Ishikawa (cell line): Measurements from ENCODE around the gene MBTD1.

Source experiments
- CEBPB ChIP-seq: IDR thresholded peaks from 2 replicates; pipeline ENCODE4 v1.6.1; 2012
- CREB1 ChIP-seq: IDR thresholded peaks from 2 replicates; pipeline ENCODE4 v1.6.1; 2012; ENCODE audit warnings: low read depth
- EGR1 ChIP-seq: IDR thresholded peaks from 2 replicates; pipeline ENCODE4 v1.6.1; 2012
- EP300 ChIP-seq: IDR thresholded peaks from 2 replicates; pipeline ENCODE4 v1.6.1; 2012; ENCODE audit warnings: borderline replicate concordance
- FOXM1 ChIP-seq: IDR thresholded peaks from 2 replicates; pipeline ENCODE4 v1.6.1; 2012; ENCODE audit warnings: low read depth, borderline replicate concordance
- NFIC ChIP-seq: IDR thresholded peaks from 2 replicates; pipeline ENCODE4 v1.6.1; 2012
- RAD21 ChIP-seq: IDR thresholded peaks from 2 replicates; pipeline ENCODE4 v1.6.1; 2012; ENCODE audit warnings: low read depth
- REST ChIP-seq: IDR thresholded peaks from 2 replicates; pipeline ENCODE4 v1.6.1; 2012; ENCODE audit warnings: low read depth, mild to moderate bottlenecking
- TAF1 ChIP-seq: IDR thresholded peaks from 2 replicates; pipeline ENCODE4 v1.6.1; 2012; ENCODE audit warnings: low read depth, mild to moderate bottlenecking
- TCF12 ChIP-seq: IDR thresholded peaks from 2 replicates; pipeline ENCODE4 v1.6.1; 2012; ENCODE audit warnings: low read depth
- TEAD4 ChIP-seq: IDR thresholded peaks from 2 replicates; pipeline ENCODE4 v1.6.1; 2012
- USF1 ChIP-seq: IDR thresholded peaks from 2 replicates; pipeline ENCODE4 v1.6.1; 2012
- YY1 ChIP-seq: IDR thresholded peaks from 2 replicates; pipeline ENCODE4 v1.6.1; 2012; ENCODE audit warnings: low read depth
- ZBTB7A ChIP-seq: IDR thresholded peaks from 2 replicates; pipeline ENCODE4 v1.6.1; 2012; ENCODE audit warnings: low read depth
- TF ChIP-seq, protein P1 (sequence below): IDR thresholded peaks from 2 replicates; pipeline ENCODE4 v1.6.1; 2012

The MBTD1 gene

GRCh38 chr17:51200846-51201245 is 59.0 kb downstream of the MBTD1 start:
- TF ChIP-seq ZBTB7A (no peak), NFIC (no peak), EP300 (no peak), EGR1 (no peak), RAD21 (no peak), FOXM1 (no peak), REST (no peak), CREB1 (no peak), TEAD4 (no peak), YY1 (no peak), TCF12 (no peak), CEBPB (no peak), USF1 (no peak), TAF1 (no peak)

GRCh38 chr17:51200295-51200694 is 59.6 kb downstream of the MBTD1 start:
- TF ChIP-seq NFIC (no peak), RAD21 (no peak), EGR1 (no peak)
- TF ChIP-seq, protein P1, sequence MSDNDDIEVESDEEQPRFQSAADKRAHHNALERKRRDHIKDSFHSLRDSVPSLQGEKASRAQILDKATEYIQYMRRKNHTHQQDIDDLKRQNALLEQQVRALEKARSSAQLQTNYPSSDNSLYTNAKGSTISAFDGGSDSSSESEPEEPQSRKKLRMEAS, result no peak

GRCh38 chr17:51197754-51198153 is 62.1 kb downstream of the MBTD1 start:
- TF ChIP-seq TCF12, result no peak
- peak; percentile 20; the same call in 1 of the 2 replicates for TF ChIP-seq REST

GRCh38 chr17:51191895-51192294 is 68.0 kb downstream of the MBTD1 start:
- TF ChIP-seq EGR1 (no peak), TEAD4 (no peak), EP300 (no peak), NFIC (no peak), TAF1 (no peak), ZBTB7A (no peak)
- TF ChIP-seq, protein P1, result no peak

DNA sequence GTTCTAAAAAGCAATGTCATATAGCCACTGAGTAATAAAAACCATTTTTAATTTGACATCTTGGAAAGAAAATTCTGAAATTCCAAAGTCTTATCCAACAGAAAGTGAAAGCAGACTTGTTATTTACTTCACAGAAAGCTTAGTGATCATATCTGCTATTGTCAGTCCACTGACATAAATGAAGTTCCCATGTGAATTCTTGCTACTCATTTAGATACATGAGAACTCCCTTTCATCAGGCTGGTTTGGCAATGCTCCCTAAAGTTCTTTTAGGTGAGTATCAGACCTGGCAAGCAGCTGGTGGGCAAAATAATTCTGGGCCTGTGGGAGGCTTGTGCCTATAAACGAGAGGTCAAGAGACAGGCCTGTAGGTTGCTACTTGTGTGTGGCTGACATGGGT is 70.2 kb downstream of the MBTD1 start:
- no peak for TF ChIP-seq EGR1
- TF ChIP-seq YY1, result no peak
- TF ChIP-seq RAD21, result no peak
- no peak for TF ChIP-seq TEAD4
- no peak for TF ChIP-seq TCF12
- TF ChIP-seq USF1, result no peak
- no peak for TF ChIP-seq CREB1
- no peak for TF ChIP-seq TAF1
- TF ChIP-seq NFIC, result no peak
- no peak for TF ChIP-seq EP300

DNA sequence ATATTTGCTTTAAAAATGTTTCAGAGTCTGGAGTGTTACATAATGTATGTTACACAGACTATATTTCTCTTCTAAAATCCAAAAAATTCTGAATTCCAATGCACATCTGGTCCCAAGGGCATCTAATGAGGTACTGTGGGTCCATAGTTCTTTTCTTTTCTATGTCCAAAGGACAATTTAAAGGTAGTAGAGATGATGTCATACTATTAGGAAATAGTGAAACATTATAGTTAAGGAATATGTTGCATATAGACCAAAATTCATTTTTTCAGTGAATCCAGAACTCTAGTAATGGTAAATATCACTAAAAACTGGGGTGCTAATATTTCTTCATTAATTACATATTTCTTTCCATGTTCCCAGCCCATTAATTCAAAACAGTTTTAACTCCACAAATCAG is 70.7 kb downstream of the MBTD1 start:
- no peak for TF ChIP-seq USF1
- TF ChIP-seq REST, result no peak
- no peak for TF ChIP-seq RAD21
- TF ChIP-seq EGR1, result no peak
- TF ChIP-seq TEAD4, result no peak
- no peak for TF ChIP-seq TAF1
- TF ChIP-seq CREB1, result no peak
- no peak for TF ChIP-seq ZBTB7A
- no peak for TF ChIP-seq FOXM1
- TF ChIP-seq CEBPB, result no peak
- no peak for TF ChIP-seq TCF12
- TF ChIP-seq YY1, result no peak
- no peak for TF ChIP-seq NFIC
- no peak for TF ChIP-seq EP300
- TF ChIP-seq, protein P1, result no peak
